ENCODE results near the gene TP53BP2.
"Not testable (repeated sequence)": the region's sequence is repeated elsewhere in the genome, so short reads cannot be mapped to it uniquely, and the experiment has no call there.

The TP53BP2 gene

DNA sequence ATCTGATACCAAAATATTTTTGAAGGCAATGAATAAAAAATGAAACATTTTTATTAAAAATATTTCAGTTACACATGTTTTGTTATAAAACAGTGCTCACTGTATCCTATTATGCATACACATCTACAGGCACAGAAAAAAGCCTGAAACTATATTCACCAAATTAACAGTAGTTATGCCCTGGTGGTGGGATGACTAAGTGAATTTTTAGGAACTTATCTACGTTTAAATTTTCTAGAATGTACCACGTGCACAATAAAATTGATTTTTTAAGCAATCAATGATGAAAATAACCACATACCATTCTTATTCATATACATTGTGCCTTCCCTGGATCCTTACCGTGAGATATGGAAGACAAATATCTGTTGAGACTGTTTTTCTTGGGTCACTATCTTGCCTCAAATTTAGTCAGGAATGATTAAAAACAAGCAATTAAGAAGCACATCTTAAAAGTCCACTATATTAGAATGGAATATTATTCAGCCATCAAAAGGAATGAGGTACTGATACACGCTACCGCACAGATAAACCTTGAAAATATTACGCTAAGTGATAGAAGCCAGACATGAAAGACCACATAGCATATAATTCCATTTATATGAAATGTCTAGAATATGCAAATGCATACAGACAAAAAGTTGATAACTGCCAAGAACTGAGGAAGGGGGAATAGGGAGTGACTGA, 17.4 kb downstream of the TP53BP2 start:
- no peak for DNase-seq (ENCODE audit: low read depth in 2 of 2)

DNA sequence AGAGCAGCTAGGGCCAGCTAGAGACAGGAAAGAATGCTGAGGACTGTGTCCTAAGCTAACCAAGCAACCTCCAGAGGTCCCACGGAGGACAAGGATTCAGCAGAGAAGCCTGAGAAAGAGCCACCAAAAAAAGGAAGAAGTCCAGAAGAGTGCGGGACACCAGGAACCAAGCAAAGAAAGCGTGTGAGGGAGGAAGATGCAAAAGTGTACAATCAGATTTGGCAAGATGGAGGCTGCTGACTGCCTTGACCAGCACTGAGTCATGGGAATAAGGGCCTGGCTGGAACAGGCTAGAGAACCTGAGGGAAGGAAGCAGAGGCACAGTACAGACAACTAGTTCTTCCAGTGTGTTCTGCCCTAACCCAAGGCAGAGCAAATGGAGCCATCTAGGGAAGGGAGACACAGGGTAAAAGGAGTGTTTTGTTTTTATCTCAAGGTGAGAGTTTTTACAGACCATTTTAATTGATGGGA, 18.5 kb downstream of the TP53BP2 start:
- no peak for DNase-seq (ENCODE audit: low read depth in 2 of 2)

DNA sequence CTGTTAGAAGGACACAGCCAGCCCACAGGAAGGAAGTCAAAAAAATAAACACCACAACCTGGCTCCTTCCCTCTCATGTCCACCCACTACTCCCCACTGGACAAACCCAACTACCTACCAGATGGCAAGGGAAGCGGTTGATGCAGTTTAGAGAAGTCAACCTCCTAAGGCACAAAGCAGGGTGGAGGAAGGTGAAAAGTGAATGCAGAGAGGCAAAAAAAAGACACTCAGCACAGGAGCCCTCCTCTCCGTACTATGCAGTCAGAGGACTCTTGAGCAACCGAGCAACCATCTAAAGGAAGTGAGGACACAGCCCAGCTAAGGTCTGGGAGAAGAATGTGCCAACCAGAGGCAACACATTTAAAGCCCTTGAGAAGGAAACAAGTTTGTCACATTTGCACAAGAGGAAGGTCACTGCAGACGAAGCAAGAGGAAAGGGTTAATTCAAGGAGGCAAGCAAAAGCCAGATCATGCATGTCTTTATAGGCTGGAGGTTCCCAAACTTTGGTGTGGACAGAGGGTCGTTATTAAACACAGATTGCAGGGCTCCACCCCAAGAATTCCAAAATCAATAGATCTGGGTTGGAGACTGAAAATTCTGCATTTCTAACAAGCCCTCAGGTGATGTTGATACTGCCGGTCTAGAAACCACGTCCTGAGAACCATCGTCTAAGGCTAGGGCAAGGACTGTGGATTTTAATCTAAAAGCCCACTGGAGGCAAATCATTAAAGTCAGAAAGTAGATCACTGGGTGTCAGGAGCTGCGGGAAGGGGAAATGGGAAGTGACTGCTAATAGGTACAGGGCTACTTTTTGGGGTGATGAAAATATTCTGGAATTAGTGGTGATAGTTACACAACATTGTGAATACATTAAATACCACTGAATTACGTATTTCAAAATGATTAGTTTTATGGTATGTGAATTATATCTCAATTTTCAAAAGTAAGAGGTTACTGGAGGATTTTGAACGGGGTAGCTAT, 19.7 kb downstream of the TP53BP2 start:
- DNase-seq (ENCODE audit: low read depth in 2 of 2) = no peak

DNA sequence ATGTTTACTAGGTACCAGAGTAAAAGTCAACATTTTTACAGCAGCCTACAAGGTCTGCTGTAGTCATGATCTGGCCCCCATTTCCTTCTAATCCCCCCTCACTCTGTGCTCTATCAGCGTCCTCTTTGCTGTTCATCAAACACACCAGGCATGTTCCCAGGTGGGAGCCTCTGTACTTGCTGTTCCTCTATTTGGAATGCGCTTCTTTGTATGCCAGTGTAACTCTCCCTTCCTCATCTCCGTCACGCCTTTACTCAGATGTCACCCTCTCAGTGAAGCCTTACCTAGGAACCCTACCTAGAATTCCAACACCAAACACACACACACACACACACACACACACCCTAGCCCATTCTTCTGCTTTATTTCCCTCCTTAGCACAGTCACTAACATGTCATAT, 21.0 kb downstream of the TP53BP2 start:
- DNase-seq (ENCODE audit: low read depth in 2 of 2) = no peak

DNA sequence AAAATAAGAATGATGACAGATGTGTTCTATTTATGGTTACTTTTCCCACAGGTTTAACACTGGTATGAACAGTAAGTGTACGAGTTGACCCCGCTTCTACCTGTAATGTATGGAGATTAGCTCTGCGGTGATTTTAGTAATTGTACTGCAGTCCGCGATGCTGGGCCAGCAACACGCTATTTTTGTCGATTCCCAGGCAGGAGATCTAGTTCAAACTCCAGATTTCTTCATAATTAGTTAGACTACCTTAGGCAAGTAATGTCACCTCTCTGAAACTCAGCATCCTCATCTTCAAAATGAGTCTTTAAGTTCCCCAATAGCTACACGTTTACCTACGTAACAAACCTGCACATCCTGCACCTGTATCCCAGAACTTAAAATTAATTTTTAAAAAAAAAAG, 21.5 kb downstream of the TP53BP2 start:
- DNase-seq (ENCODE audit: low read depth in 2 of 2) = no peak

DNA sequence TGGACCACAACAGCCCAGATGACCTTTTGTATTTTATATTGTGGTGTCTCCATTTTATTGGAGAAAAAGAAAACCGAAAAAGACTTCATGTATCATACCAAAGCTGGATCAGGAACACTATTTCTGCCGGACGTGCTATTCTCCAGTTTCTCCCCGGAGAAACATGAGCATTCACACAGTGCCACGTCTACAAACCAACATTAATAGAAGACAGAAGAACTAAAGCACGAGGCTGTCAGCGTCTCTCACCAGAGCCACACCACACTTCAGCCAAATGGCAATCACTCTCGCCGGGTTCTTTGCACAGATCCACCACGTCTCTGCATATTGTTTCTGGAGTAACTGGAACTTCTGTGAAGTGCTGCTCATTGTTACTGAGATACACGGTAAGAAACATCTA, 24.8 kb downstream of the TP53BP2 start:
- no peak for DNase-seq (ENCODE audit: low read depth in 2 of 2)

DNA sequence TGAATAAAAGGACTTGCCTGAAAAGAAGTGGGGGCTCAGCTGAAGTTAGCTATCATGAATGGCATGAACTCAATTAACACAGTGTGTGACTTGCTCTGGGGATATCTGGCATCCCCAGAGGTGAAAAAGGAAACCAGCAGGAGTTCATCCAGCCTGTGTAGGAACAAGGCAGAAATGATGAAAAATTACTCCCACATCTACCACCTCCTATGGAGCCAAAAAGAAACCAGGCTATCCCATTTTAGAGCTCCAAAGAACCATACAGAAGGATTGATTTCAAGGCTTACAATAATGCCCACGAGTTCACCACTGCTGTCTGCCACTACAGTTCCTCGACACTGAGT, 25.3 kb downstream of the TP53BP2 start:
- DNase-seq (ENCODE audit: low read depth in 2 of 2) = no peak

DNA sequence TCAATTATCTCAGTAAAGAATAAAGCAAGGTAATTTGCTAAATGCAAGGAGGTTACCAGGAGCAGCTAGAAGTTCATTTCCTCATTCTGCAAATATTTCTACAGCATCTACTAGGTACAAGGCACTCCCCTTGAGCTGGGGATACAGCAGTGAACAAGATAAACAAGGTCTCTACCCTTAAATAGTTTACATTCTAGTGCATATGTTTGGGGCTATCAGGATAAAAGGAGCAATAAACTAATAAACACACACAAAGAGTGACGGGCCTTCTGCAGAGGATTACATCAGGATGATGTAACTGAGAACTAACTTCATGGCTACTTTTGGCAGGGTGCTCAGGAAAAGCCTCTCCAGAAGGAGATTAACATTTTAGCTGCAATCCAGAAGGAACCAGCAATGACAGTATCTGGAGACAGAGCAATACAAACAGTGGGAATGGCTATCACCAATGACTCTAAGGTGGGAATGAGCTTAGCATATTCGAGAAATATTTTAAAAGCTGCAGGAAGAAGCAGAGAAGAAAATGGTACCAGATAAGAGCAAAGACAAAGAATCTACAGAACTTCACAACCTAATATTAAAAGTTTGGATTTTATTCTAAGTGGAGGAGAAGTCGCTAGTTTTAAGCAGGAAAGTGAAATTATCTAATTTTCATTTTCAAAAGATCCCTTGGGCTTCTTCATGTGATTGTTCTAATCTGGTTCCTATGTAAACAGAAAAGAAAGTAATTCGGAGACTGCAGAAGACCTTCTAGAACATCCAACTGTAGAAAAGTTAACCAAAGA, 25.8 kb downstream of the TP53BP2 start:
- no peak for DNase-seq (ENCODE audit: low read depth in 2 of 2)

DNA sequence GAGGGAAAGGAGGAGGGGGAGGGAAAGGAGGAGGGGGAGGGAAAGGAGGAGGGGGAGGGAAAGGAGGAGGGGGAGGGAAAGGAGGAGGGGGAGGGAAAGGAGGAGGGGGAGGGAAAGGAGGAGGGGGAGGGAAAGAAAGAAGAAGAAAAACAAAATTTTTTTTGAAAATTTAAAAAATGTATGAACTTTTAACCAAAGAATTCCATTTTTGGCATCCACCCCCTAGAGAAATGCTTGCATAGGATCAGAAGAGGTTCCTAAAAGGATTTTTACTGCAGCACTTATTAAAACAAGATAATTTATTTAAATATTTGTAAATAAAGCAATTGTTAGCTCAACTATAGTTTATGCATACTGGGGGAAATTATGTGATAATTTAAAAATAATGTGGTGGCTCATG, 28.5 kb downstream of the TP53BP2 start:
- not testable (repeated sequence) for DNase-seq (ENCODE audit: low read depth in 2 of 2)

DNA sequence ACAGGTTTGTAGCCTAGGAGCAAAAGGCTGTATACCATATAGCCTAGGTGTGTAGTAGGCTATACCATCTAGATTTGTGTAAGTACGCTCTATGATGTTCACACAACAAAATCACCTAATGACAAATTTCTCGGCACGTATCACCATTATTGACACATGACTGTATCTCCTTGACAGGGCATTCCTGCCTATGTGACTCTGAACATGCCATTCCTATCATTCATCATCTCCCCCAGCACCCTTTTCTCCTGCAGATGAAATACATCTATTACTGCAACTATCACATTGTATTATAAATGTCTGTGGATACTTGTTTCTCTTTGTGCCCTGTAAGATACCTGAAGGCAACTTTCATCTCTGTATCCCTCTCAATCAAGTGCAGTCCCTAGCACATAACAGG, 29.9 kb downstream of the TP53BP2 start:
- no peak for DNase-seq (ENCODE audit: low read depth in 2 of 2)

DNA sequence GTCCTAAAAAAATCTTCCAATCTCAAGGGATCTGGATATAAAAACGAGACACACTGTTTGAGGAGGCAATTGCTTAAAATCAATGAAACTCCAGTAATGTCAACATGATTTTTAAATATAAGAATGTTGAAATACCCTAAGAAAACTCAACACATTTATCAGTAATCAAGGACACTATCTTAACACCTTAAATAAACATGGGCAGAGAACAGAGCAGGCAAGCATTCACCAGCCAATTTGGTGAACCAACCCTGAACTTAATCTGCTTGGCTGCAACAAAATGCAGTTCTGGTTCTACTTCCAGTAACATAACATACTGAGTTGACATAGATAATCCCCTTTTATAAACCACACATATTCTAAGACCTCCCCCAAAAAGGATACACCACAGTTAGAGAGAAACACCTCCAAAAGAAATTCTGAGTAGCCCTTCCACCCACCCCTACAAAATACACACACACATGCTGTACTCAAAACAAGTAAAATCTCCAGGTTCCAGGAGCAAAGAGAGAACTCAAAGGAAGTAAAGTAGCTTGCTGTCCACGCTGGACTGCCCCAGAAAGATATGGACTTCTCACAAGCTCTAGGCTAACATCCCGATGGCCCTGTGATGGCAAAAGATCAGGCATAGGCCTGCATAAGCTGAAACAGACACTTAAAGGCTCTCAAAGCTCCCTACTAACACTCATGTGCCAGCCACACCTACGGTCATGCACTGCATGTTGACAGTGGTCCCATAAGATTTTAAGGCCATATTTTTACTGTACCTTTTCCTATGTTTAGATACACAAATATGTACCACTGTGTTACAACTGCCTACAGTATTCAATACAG, 30.5 kb downstream of the TP53BP2 start:
- no peak for DNase-seq (ENCODE audit: low read depth in 2 of 2)

DNA sequence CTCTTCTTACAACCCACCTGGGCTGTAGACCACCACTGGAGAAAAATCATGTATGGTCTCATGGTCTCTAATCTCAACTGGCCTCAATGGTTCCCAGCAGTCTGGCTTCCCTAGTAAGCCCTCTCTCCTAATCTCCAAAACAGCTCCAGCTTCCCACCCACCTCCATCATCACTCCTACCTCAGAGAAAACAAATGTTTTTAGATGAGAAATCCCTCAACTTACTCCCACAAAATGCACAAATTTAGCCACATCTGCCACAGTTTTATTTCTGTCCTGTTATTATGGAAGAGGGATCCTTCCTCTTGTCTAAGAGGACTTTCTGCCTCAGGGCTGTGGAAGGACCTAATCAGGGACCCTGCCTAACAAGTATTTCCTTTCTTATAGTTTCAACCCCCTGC, 32.1 kb downstream of the TP53BP2 start:
- DNase-seq (ENCODE audit: low read depth in 2 of 2) = no peak

DNA sequence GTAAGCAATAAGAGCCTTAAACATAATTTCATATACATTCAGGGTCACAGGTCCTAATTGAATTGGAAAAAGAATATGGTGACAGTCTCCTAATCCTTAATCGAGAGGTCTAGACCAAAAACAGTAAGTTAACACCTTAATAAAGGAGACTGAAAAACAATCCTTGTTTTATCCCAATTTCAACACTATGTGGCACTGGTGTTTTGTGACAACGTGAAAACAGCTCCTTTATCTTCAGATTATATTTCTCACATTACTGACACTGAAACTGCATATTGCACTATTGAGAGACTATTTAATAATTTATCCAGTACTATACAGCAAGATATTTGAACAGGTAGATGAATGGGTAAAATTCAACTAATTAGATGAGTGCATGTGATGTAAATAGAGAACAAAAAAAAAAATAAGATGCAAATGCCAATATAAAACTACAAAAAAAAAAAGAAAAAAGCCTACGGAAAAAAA, 34.1 kb downstream of the TP53BP2 start:
- DNase-seq (ENCODE audit: low read depth in 2 of 2) = no peak

DNA sequence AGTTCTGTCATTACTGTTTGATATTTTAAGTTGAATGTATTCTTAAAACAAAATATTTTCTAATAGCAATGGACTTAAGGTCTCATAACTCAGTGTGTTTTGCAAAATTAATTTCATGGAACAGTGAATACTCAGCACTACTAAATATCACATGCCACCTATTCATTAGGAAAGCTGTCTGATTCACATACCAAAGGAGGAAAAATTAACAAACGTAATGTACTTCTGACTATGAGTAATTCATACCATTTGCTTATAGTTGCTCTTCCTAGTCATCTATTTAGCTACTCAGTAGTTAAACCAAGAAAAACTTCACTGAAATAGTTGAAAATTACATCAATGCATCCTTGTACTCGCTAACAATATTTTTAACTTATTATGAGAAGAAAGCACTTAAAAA, 35.2 kb downstream of the TP53BP2 start:
- no peak for DNase-seq (ENCODE audit: low read depth in 2 of 2)

DNA sequence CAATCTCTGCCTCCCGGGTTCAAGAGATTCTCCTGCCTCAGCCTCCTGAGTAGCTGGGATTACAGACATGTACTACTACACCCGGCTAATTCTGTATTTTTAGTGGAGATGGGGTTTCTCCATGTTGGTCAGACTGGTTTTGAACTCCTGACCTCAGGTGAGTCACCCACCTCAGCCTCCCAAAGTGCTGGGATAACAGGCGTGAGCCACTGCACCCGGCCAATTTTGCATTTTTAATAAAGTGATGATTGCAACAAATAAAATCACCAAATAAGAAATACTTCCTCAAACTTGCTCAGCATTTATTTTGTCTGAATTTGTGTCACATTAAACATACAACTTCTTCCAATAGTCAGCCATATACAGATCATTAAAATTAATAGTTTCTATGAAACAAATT, 35.8 kb downstream of the TP53BP2 start:
- not testable (repeated sequence) for DNase-seq (ENCODE audit: low read depth in 2 of 2)

DNA sequence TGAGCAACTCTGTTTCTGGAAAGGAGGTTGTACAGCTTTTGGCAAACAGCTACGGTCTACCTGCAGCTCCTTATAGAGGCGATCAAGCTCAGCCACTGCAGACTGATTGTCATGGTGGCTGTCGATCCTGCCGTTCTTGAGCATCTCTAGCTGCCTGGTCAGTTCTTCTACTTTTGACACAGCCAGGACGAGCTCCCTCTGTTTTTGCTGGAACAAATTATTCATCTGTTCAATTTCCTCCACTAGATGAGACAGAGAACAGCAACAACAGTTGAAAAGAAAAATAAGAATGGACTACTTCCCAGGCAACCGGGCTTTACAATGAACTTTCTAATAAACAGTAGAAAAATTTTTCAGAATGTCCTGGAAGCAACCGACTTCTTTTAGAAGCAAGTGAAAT, 42.5 kb downstream of the TP53BP2 start:
- no peak for DNase-seq (ENCODE audit: low read depth in 2 of 2)

DNA sequence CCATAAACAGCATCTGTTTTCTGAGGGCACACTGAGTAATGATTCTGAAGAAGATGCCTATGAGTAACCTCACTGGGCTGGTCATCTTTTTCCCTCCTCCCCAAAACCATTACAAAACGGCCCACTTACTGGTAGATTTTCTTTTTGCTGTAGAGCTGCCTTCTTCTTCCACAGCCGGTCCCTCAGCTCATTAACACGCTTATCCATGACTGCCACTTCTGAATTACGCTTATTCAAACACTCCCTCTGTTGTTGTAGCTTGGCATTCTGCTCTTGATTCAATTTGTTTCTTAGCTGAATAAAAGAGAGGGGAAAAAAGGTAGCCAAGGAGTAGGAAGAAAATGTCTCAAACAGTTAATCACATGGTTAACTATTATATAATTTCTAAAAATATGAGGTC, 43.1 kb downstream of the TP53BP2 start:
- DNase-seq (ENCODE audit: low read depth in 2 of 2) = no peak

DNA sequence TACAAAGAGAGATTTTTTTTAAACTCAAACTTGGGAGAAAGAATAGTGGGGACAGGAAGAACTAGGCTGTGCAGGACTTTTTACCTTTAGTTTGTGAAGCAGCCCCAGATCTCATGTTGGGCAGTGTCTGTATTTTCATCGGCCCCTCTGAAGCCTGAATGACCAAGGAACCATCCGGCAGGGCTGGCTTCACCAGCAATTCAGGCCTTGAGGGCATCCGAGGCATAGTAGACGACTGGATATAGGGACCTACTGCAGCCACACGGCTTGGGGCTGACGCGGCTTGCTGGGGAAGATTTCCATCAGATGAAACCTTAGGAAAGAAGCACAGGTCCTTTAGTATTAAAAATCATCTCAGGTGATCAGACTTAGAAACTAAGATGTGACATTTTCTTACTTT, 43.7 kb downstream of the TP53BP2 start:
- no peak for DNase-seq (ENCODE audit: low read depth in 2 of 2)

DNA sequence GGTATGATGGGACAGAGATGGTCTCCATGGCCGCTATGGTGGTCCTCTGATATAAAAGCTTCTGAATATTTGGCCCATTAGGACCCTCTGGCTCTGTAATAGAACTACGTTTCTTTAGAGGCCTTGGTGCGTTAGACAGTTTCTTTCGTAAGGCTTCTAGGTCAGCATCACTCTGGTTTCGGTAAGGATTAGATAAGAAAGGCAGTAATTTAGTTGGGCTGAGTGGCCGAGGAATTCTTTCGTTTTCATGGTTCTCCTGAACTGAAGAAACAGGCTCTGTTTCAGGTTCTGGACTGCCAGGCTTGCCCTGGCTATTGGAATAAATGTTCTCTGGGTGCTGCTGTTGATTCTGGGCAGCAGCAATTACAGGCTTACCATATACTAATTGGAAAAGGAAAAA, 49.5 kb downstream of the TP53BP2 start:
- no peak for DNase-seq (ENCODE audit: low read depth in 2 of 2)

DNA sequence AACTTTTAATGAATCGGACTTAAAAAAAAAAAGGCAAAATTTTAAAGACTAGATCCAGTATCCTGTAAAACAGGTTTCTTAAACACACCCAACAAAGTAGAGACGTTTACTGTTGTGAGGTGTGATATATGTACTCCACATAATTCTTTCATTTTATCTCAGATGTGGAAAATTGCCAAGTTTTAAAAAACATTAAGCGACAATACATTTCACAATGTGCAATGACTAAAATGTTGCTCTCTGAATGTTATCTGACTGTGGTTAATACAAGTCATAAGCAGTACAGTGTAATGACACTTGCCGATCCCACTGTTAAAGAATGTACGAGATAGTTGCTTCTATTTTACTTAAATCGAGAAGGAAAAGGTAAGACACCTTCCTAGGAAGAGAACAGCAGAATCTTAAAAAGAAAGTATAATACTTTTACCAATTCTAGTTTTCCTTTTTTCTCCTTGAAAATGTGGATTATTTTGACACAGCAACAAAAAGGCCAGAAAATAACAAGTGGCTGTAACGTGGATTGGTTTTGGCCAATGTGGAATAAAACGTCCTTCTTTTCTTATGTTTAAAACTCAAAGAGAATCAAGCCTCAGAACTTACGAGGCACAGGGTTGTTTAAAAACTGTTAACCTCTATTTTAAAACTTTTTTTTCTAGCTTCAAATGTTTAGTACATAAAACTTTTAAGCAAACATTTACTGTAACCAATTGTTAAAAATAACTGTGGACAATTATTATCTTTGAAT, 51.4 kb downstream of the TP53BP2 start:
- DNase-seq (ENCODE audit: low read depth in 2 of 2) = no peak

DNA sequence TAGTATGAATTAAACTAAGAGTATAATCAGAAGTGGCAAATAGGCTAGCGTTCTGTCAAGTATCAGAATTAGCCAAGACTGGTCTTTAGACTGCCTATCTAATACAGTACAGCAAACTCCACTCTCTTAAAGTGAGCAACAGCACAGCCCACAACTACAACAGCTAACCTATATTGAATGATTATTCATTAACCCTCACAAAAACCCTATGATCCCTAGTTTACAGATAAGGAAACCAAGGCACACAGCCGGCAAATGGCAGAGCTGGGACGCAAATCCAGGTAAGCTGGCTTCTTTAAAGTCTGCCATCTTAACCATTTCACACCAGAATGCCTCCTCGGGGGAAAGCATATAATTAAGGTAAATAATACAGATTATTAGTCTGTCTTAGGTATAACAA, 52.0 kb downstream of the TP53BP2 start:
- no peak for DNase-seq (ENCODE audit: low read depth in 2 of 2)
